Keratinocyte (primary cell): ENCODE data around the gene PAQR5. TPM values are rescaled to one million over a fixed set of nuclear protein-coding genes. Genes with fewer than 3 reads are reported as not detected.

Experiments used
- DNase-seq: peaks from one replicate; pipeline ENCODE4 v3.0.0-alpha.2; 2011; ENCODE audit warnings: low read depth, missing footprints, low spot score
- FAIRE-seq: peaks from 2 replicates; lab custom pipeline; 2011; peaks lifted over from hg19 to GRCh38; lab: Jason Lieb, UNC
- H2AFZ ChIP-seq: 2 replicates; pipeline ENCODE4 v1.6.0; 2012; ENCODE audit warnings: low read length, control low read depth, inconsistent platforms; ENCODE audit not compliant: control insufficient read depth
- H3K27ac ChIP-seq: 2 replicates; pipeline ENCODE4 v1.5.1; 2011; ENCODE audit warnings: low read length; ENCODE audit not compliant: control insufficient read depth, insufficient read depth
- H3K27me3 ChIP-seq: 3 replicates; pipeline ENCODE4 v1.6.0; 2011; ENCODE audit warnings: low read length; ENCODE audit not compliant: control insufficient read depth, insufficient read depth; ENCODE audit errors: extremely low read depth
- H3K36me3 ChIP-seq, 2 experiments: 2 replicates in 1 of 2; 3 replicates in 1 of 2; pipeline ENCODE4 v1.5.1; 2011; ENCODE audit warnings: low read length in 2 of 2, mild to moderate bottlenecking in 1 of 2; ENCODE audit not compliant: control insufficient read depth in 2 of 2, insufficient read depth in 2 of 2; ENCODE audit errors: extremely low read depth in 1 of 2
- H3K4me1 ChIP-seq: 3 replicates; pipeline ENCODE4 v1.5.1; 2011; ENCODE audit warnings: low read length; ENCODE audit not compliant: control insufficient read depth, insufficient read depth; ENCODE audit errors: extremely low read depth
- H3K4me2 ChIP-seq: 3 replicates; pipeline ENCODE4 v1.6.0; 2011; ENCODE audit warnings: low read depth, low read length; ENCODE audit not compliant: control insufficient read depth, insufficient read depth; ENCODE audit errors: extremely low read depth
- H3K4me3 ChIP-seq, 3 experiments: fragments of 200-600 bp in 1 of 3; sonication (generic) in 1 of 3; 2 replicates in 2 of 3; 3 replicates in 1 of 3; pipeline ENCODE4 v1.5.1; 2011 to 2016; ENCODE audit warnings: low read length in 3 of 3, mild to moderate bottlenecking in 3 of 3, control low read depth in 2 of 3, inconsistent platforms in 1 of 3, low read depth in 1 of 3, mixed read lengths in 1 of 3, mixed run types in 1 of 3, moderate library complexity in 1 of 3; ENCODE audit not compliant: control insufficient read depth in 2 of 3, insufficient read depth in 2 of 3; ENCODE audit errors: extremely low read depth in 1 of 3
- H3K79me2 ChIP-seq: 2 replicates; pipeline ENCODE4 v1.6.0; 2012; ENCODE audit warnings: low read length; ENCODE audit not compliant: control insufficient read depth, insufficient read depth
- H3K9ac ChIP-seq: 3 replicates; pipeline ENCODE4 v1.6.0; 2011; ENCODE audit warnings: low read length; ENCODE audit not compliant: control insufficient read depth, insufficient read depth; ENCODE audit errors: extremely low read depth
- H3K9me1 ChIP-seq: 3 replicates; pipeline ENCODE4 v1.6.0; 2011; ENCODE audit warnings: low read length; ENCODE audit not compliant: control insufficient read depth, insufficient read depth; ENCODE audit errors: extremely low read depth
- H3K9me3 ChIP-seq: 2 replicates; pipeline ENCODE4 v1.5.1; 2012; ENCODE audit warnings: low read depth, low read length; ENCODE audit not compliant: control insufficient read depth
- H4K20me1 ChIP-seq: 3 replicates; pipeline ENCODE4 v1.6.0; 2011; ENCODE audit warnings: low read length; ENCODE audit not compliant: control insufficient read depth, insufficient read depth; ENCODE audit errors: extremely low read depth
- CTCF ChIP-seq, 3 experiments: IDR thresholded peaks in 1 of 3; conservative IDR thresholded peaks in 1 of 3; optimal IDR thresholded peaks in 1 of 3; 2 replicates in 2 of 3; 3 replicates in 1 of 3; pipeline versions ENCODE3 to v1.5.1; 2011; ENCODE audit warnings: low read length in 3 of 3, mild to moderate bottlenecking in 3 of 3, moderate library complexity in 2 of 3, control low read depth in 1 of 3, inconsistent platforms in 1 of 3; ENCODE audit not compliant: insufficient read depth in 2 of 3; ENCODE audit errors: extremely low read depth in 1 of 3
- EZH2 ChIP-seq: IDR thresholded peaks from one replicate; pipeline ENCODE4 v1.6.1; 2012; ENCODE audit warnings: inconsistent platforms, mild to moderate bottlenecking, low read length, moderate library complexity
- dilution Hi-C: fragments of 300-500 bp; cut with MboI; formaldehyde crosslinking; loops from one replicate; pipeline ENCODE4 v1.7.0; 2020; ENCODE audit warnings: low sequenced_read_pairs; ENCODE audit not compliant: extremely low pct_ligation_motif_present
- polyA plus RNA-seq, 5 experiments: library from polyadenylated mRNA; depleted of rRNA in 3 of 5; stranded (reverse) in 3 of 5; stranded (forward) in 1 of 5; unstranded in 1 of 5; fragments of >200 nt; gene quantifications; 1 replicate in 1 of 5; 2 replicates in 3 of 5; 3 replicates in 1 of 5; pipeline versions ENCODE4 v1.2.1 to v1.2.3, GENCODE V29; 2011 to 2012; ENCODE audit warnings: missing spikeins in 2 of 5, low read depth in 1 of 5, low replicate concordance in 1 of 5

Gene PAQR5
- polyA plus RNA-seq, 1 donor (not counting 4 experiments of a cell fraction or from before 2014, with no cell fraction given) = 0.30 TPM

GRCh38 chr15:69443032-69443611, 144.4 kb downstream of the PAQR5 start:
- no peak overlapping the region for H2AFZ ChIP-seq
- peaks cover 9 to 37% of the 10 kb centered on the region in 2 experiments for H3K36me3 ChIP-seq
- TF ChIP-seq EZH2 (no peak), CTCF (optimal IDR thresholded peaks at IDR 0.05 in 1 of 3, IDR thresholded peaks at IDR 0.05 in 1 of 3, conservative IDR thresholded peaks at IDR 0.05 in 1 of 3; ENCODE audit: extremely low read depth in 1 of 3, insufficient read depth in 2 of 3, low read length in 3 of 3) (no peak)
- dilution Hi-C loops = no loop called here
- no peak overlapping the region for H3K9ac ChIP-seq
- H3K27ac ChIP-seq = no peak overlapping the region
- H3K4me3 ChIP-seq = no peak overlapping the region
- no peaks in the 10 kb centered on the region for H4K20me1 ChIP-seq
- no peak overlapping the region for H3K4me2 ChIP-seq
- no peak for DNase-seq
- no peaks in the 10 kb centered on the region for H3K9me3 ChIP-seq
- H3K79me2 ChIP-seq = no peaks in the 10 kb centered on the region
- no peak for FAIRE-seq
- H3K9me1 ChIP-seq = no peaks in the 10 kb centered on the region
- H3K4me1 ChIP-seq = no peaks in the 10 kb centered on the region
- no peaks in the 10 kb centered on the region for H3K27me3 ChIP-seq

- no peaks in the 10 kb centered on the region for H3K79me2 ChIP-seq
- H3K4me2 ChIP-seq = no peak overlapping the region
- no peak overlapping the region for H3K4me3 ChIP-seq
- TF ChIP-seq CTCF (optimal IDR thresholded peaks at IDR 0.05 in 1 of 3, IDR thresholded peaks at IDR 0.05 in 1 of 3, conservative IDR thresholded peaks at IDR 0.05 in 1 of 3; ENCODE audit: extremely low read depth in 1 of 3, insufficient read depth in 2 of 3, low read length in 3 of 3) (no peak), EZH2 (no peak)
- FAIRE-seq (no peak), DNase-seq (no peak)
- no peak overlapping the region for H2AFZ ChIP-seq
- H3K9ac ChIP-seq = no peak overlapping the region
- H4K20me1 ChIP-seq = no peaks in the 10 kb centered on the region
- dilution Hi-C loops = no loop called here
- H3K36me3 ChIP-seq = peaks cover 9 to 36% of the 10 kb centered on the region in 2 experiments
- H3K9me1 ChIP-seq = no peaks in the 10 kb centered on the region
- H3K9me3 ChIP-seq = no peaks in the 10 kb centered on the region
- no peak overlapping the region for H3K27ac ChIP-seq
- no peaks in the 10 kb centered on the region for H3K27me3 ChIP-seq
- no peaks in the 10 kb centered on the region for H3K4me1 ChIP-seq
Measured at GRCh38 chr15:69444686-69445085, 146.0 kb downstream of the PAQR5 start.
